HEK293 (cell line): ENCODE results near the gene PEAK3.
A peak's percentile ranks its signal among the peaks of the same experiment; 100 is the strongest.

Experiments used
- CTCF ChIA-PET: fragments of 350-600 bp; formaldehyde crosslinking; extraction: SDS; loops from one replicate; lab custom pipeline; 2021; ENCODE audit warnings: antibody characterized with exemption; lab: Yijun Ruan, JAX
- POLR2A ChIA-PET: fragments of 300-600 bp; formaldehyde crosslinking; extraction: SDS; loops from one replicate; lab custom pipeline; 2020; ENCODE audit warnings: antibody characterized with exemption, inconsistent platforms; lab: Yijun Ruan, JAX
- H3K27ac ChIP-seq: fragments of 200-500 bp; sonication (Bioruptor generic); 2 replicates; pipeline ENCODE4 v1.5.1; 2014; ENCODE audit warnings: low read depth, low read length, control low read depth, inconsistent platforms; ENCODE audit errors: extremely low read depth
- H3K36me3 ChIP-seq, 2 experiments: fragments of 200-500 bp in 1 of 2; sonication (Bioruptor generic) in 1 of 2; 1 replicate in 1 of 2; 2 replicates in 1 of 2; pipeline ENCODE4 v1.5.1; 2014 to 2017; ENCODE audit warnings: inconsistent platforms in 2 of 2, low read length in 2 of 2; ENCODE audit not compliant: control insufficient read depth in 2 of 2, insufficient read depth in 1 of 2
- H3K4me1 ChIP-seq: fragments of 200-500 bp; sonication (Bioruptor generic); 2 replicates; pipeline ENCODE4 v1.5.1; 2014; ENCODE audit warnings: mild to moderate bottlenecking, low read length, inconsistent platforms; ENCODE audit not compliant: control insufficient read depth, insufficient read depth
- H3K4me3 ChIP-seq: 2 replicates; pipeline ENCODE4 v1.5.1; 2011; ENCODE audit warnings: low read depth, mild to moderate bottlenecking, control low read depth, low read length, moderate library complexity
- H3K9me3 ChIP-seq: fragments of 200-500 bp; sonication (Bioruptor generic); 2 replicates; pipeline ENCODE4 v1.5.1; 2014; ENCODE audit warnings: low read depth, low read length, inconsistent platforms; ENCODE audit not compliant: control insufficient read depth, insufficient read depth
- FEZF1 ChIP-seq: fragments of 450-650 bp; formaldehyde crosslinking; IDR thresholded peaks from 2 replicates; pipeline ENCODE4 v1.5.1; 2016; ENCODE audit warnings: missing biosample characterization, missing genetic modification characterization
- GLI2 ChIP-seq: fragments of 450-650 bp; formaldehyde crosslinking; IDR thresholded peaks from 2 replicates; pipeline ENCODE4; 2017; ENCODE audit warnings: missing biosample characterization, missing genetic modification characterization, low read depth, borderline replicate concordance
- GLIS2 ChIP-seq: fragments of 450-650 bp; formaldehyde crosslinking; IDR thresholded peaks from 2 replicates; pipeline ENCODE4 v1.5.1; 2016; ENCODE audit warnings: missing biosample characterization, missing genetic modification characterization
- KLF8 ChIP-seq: fragments of 450-650 bp; formaldehyde crosslinking; IDR thresholded peaks from 2 replicates; pipeline ENCODE4 v1.5.1; 2016; ENCODE audit warnings: missing biosample characterization, missing genetic modification characterization
- MZF1 ChIP-seq: fragments of 450-650 bp; formaldehyde crosslinking; IDR thresholded peaks from 2 replicates; pipeline ENCODE4 v1.5.1; 2017; ENCODE audit warnings: missing biosample characterization, missing genetic modification characterization, borderline replicate concordance
- RBAK ChIP-seq: fragments of 450-650 bp; formaldehyde crosslinking; IDR thresholded peaks from 2 replicates; pipeline ENCODE4 v1.5.1; 2016; ENCODE audit warnings: missing biosample characterization, missing genetic modification characterization
- SALL2 ChIP-seq: fragments of 450-650 bp; formaldehyde crosslinking; IDR thresholded peaks from 2 replicates; pipeline ENCODE4 v1.5.0; 2017; ENCODE audit warnings: missing biosample characterization, mild to moderate bottlenecking, missing genetic modification characterization, borderline replicate concordance
- SP3 ChIP-seq: fragments of 450-650 bp; formaldehyde crosslinking; IDR thresholded peaks from 2 replicates; pipeline ENCODE4 v1.5.1; 2016; ENCODE audit warnings: missing biosample characterization, missing genetic modification characterization
- WT1 ChIP-seq: fragments of 450-650 bp; formaldehyde crosslinking; IDR thresholded peaks from 2 replicates; pipeline ENCODE4 v1.5.1; 2016; ENCODE audit warnings: missing biosample characterization, missing genetic modification characterization
- YY1 ChIP-seq: fragments of 450-650 bp; formaldehyde crosslinking; IDR thresholded peaks from 2 replicates; pipeline ENCODE4 v1.5.1; 2018; ENCODE audit warnings: missing biosample characterization, missing genetic modification characterization
- ZBTB20 ChIP-seq: fragments of 450-650 bp; formaldehyde crosslinking; IDR thresholded peaks from 2 replicates; pipeline ENCODE4 v1.5.1; 2016; ENCODE audit warnings: missing biosample characterization, missing genetic modification characterization
- ZBTB21 ChIP-seq: fragments of 450-650 bp; formaldehyde crosslinking; IDR thresholded peaks from 2 replicates; pipeline ENCODE4 v1.5.1; 2017; ENCODE audit warnings: missing biosample characterization, missing genetic modification characterization
- ZBTB8A ChIP-seq: fragments of 450-650 bp; formaldehyde crosslinking; IDR thresholded peaks from 2 replicates; pipeline ENCODE4 v1.5.1; 2016; ENCODE audit warnings: missing biosample characterization, missing genetic modification characterization
- ZFP3 ChIP-seq: fragments of 450-650 bp; formaldehyde crosslinking; IDR thresholded peaks from 2 replicates; pipeline ENCODE4 v1.5.1; 2016; ENCODE audit warnings: low read depth, missing biosample characterization, missing genetic modification characterization
- ZNF10 ChIP-seq: fragments of 450-650 bp; formaldehyde crosslinking; IDR thresholded peaks from 2 replicates; pipeline ENCODE4 v1.5.1; 2017; ENCODE audit warnings: missing biosample characterization, missing genetic modification characterization
- ZNF16 ChIP-seq: fragments of 450-650 bp; formaldehyde crosslinking; IDR thresholded peaks from 2 replicates; pipeline ENCODE4 v1.5.1; 2016; ENCODE audit warnings: low read depth, missing biosample characterization, missing genetic modification characterization
- ZNF211 ChIP-seq: fragments of 450-650 bp; formaldehyde crosslinking; IDR thresholded peaks from 2 replicates; pipeline ENCODE4 v1.5.1; 2016; ENCODE audit warnings: low read depth, missing biosample characterization, missing genetic modification characterization
- ZNF214 ChIP-seq: fragments of 450-650 bp; formaldehyde crosslinking; IDR thresholded peaks from 2 replicates; pipeline ENCODE4 v1.5.1; 2017; ENCODE audit warnings: missing biosample characterization, mild to moderate bottlenecking, missing genetic modification characterization, borderline replicate concordance
- ZNF24 ChIP-seq: fragments of 450-650 bp; formaldehyde crosslinking; IDR thresholded peaks from 2 replicates; pipeline ENCODE4 v1.5.1; 2016; ENCODE audit warnings: missing biosample characterization, missing genetic modification characterization
- ZNF394 ChIP-seq: fragments of 450-650 bp; formaldehyde crosslinking; IDR thresholded peaks from 2 replicates; pipeline ENCODE4 v1.5.1; 2016; ENCODE audit warnings: missing biosample characterization, missing genetic modification characterization, mild to moderate bottlenecking, moderate library complexity, borderline replicate concordance
- ZNF530 ChIP-seq: fragments of 450-650 bp; formaldehyde crosslinking; IDR thresholded peaks from 2 replicates; pipeline ENCODE4 v1.5.1; 2016; ENCODE audit warnings: low read depth, missing biosample characterization, missing genetic modification characterization
- ZNF558 ChIP-seq: fragments of 450-650 bp; formaldehyde crosslinking; IDR thresholded peaks from 2 replicates; pipeline ENCODE4 v1.5.1; 2016; ENCODE audit warnings: missing biosample characterization, missing genetic modification characterization
- ZNF561 ChIP-seq: fragments of 450-650 bp; IDR thresholded peaks from 2 replicates; pipeline ENCODE4 v1.5.1; 2018; ENCODE audit warnings: missing biosample characterization, missing genetic modification characterization, borderline replicate concordance
- ZNF571 ChIP-seq: fragments of 450-650 bp; formaldehyde crosslinking; IDR thresholded peaks from 2 replicates; pipeline ENCODE4 v1.5.0; 2017; ENCODE audit warnings: missing biosample characterization, missing genetic modification characterization
- ZNF626 ChIP-seq: fragments of 450-650 bp; sonication (Bioruptor Pico); formaldehyde crosslinking; IDR thresholded peaks from 2 replicates; pipeline ENCODE4 v1.5.1; 2018; ENCODE audit warnings: missing biosample characterization, missing genetic modification characterization, inconsistent platforms
- ZNF677 ChIP-seq: fragments of 450-650 bp; IDR thresholded peaks from 2 replicates; pipeline ENCODE4 v1.5.0; 2018; ENCODE audit warnings: missing biosample characterization, mild to moderate bottlenecking, missing genetic modification characterization, moderate library complexity
- ZSCAN23 ChIP-seq: fragments of 450-650 bp; formaldehyde crosslinking; IDR thresholded peaks from 2 replicates; pipeline ENCODE4 v1.5.1; 2016; ENCODE audit warnings: missing biosample characterization, missing genetic modification characterization
- ZSCAN30 ChIP-seq: fragments of 450-650 bp; IDR thresholded peaks from 2 replicates; pipeline ENCODE4 v1.5.1; 2018; ENCODE audit warnings: missing biosample characterization, mild to moderate bottlenecking, missing genetic modification characterization, moderate library complexity
- TF ChIP-seq, protein P1 (sequence below): fragments of 450-650 bp; formaldehyde crosslinking; conservative IDR thresholded peaks from 2 replicates; pipeline ENCODE4 v1.5.1; 2016; ENCODE audit warnings: low read depth, missing biosample characterization, missing genetic modification characterization
- TF ChIP-seq, protein P2 (sequence below): fragments of 450-650 bp; formaldehyde crosslinking; IDR thresholded peaks from 2 replicates; pipeline ENCODE4 v1.5.1; 2016; ENCODE audit warnings: missing biosample characterization, missing genetic modification characterization
- TF ChIP-seq, protein P3 (sequence below): IDR thresholded peaks from 2 replicates; pipeline ENCODE4 v1.6.1; 2011; ENCODE audit warnings: mild to moderate bottlenecking, low read depth, low read length, borderline replicate concordance

Gene PEAK3

DNA sequence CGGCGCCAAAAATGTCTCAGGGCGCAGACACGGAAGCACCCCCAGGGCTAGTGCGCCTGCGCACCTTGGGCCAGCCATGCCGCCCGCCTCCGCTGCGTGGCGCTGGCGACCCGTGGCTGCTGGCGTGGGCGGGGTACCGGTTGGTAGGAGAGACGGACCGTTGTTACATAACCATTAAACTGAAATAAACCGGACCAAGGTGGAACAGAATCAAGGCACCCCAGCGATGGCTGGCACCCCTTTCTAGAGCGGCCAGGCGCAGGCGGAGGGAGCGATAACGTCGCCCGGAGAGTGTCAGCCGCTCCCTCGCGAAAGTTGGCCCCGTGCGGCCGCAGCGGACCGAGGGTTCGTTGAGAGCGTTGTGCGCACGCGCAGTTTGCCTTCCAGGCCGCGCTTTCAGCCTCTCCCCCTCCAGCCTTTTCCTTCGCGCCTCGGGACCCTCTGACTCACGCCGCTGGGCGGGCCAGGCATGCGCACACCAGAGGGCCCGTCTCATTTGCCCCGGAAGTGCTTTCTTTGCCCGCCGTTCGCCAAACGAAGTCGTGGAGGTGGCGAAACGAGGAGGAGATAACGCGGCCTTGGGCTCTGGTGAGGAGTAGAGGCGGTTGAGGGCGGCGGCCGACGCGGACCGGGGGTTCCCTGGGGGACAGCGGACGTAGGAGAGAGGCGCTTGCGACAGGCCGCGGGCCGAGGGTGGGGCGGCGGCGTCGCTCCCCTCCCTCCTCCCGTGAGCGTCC, 45.5 kb downstream of the PEAK3 start, which contains the start of the genes PLEKHJ1 and SF3A2 (continued):
- TF ChIP-seq ZNF571 (no peak), ZNF214 (tag by site-specific recombination) (no peak), FEZF1 (no peak), ZBTB21 (tag by site-specific recombination) (no peak), ZNF530 (tag by site-specific recombination) (no peak), ZNF677 (tag by site-specific recombination) (no peak), ZNF394 (tag by site-specific recombination) (peak; percentile 56)
- TF ChIP-seq, all 188 proteins: peak for 62

GRCh38 chr19:2236064-2236313, 46.0 kb downstream of the PEAK3 start:
- peaks cover 4% of the 10 kb centered on the region; the same call in 1 of the 2 replicates for H3K4me1 ChIP-seq
- no peaks in the 10 kb centered on the region for H3K9me3 ChIP-seq
- ChIA-PET CTCF (interaction anchor here (0.5 to 1.7 kb wide), 16 partner anchors 9 to 1961 kb away, joined by 3 to 7 read pairs (median 4); no protein-coding TSS in a partner anchor), POLR2A (interaction anchor here (0.6 to 1.6 kb wide), 5 partner anchors 14 to 240 kb away, joined by 3 to 7 read pairs (median 4); partner anchors contain the start of genes AMH, GADD45B and TIMM13)
- peaks cover 4 to 46% of the 10 kb centered on the region in 2 experiments; a peak in 2 of 3 replicates for H3K36me3 ChIP-seq
- H3K4me3 ChIP-seq, result peak overlapping the region; percentile 84
- H3K27ac ChIP-seq, result peak overlapping the region; percentile 95; the same call in 1 of the 2 replicates
- TF ChIP-seq ZFP3 (tag by site-specific recombination) (no peak), SALL2 (no peak), ZNF10 (tag by site-specific recombination) (0 out of 2 replicates have a peak, but pooled peaks have one; percentile 22), WT1 (no peak), ZBTB8A (no peak), ZBTB20 (peak; percentile 80; the same call in 1 of the 2 replicates), GLIS2 (tag by site-specific recombination) (0 out of 2 replicates have a peak, but pooled peaks have one; percentile 34), MZF1 (tag by site-specific recombination) (no peak), ZSCAN30 (tag by site-specific recombination) (peak; percentile 86; the same call in 1 of the 2 replicates), ZSCAN23 (no peak), RBAK (tag by site-specific recombination) (no peak), KLF8 (tag by site-specific recombination) (peak; percentile 61), ZNF211 (tag by site-specific recombination) (no peak), GLI2 (tag by site-specific recombination) (no peak), ZNF626 (tag by site-specific recombination) (no peak), ZNF677 (tag by site-specific recombination) (no peak), SP3 (tag by site-specific recombination) (no peak), ZNF561 (tag by site-specific recombination) (peak; percentile 59; the same call in 1 of the 2 replicates), YY1 (tag by site-specific recombination) (0 out of 2 replicates have a peak, but pooled peaks have one; percentile 37), ZNF16 (no peak), ZNF24 (tag by site-specific recombination) (no peak), ZNF558 (tag by site-specific recombination) (no peak)
- TF ChIP-seq, protein P1, sequence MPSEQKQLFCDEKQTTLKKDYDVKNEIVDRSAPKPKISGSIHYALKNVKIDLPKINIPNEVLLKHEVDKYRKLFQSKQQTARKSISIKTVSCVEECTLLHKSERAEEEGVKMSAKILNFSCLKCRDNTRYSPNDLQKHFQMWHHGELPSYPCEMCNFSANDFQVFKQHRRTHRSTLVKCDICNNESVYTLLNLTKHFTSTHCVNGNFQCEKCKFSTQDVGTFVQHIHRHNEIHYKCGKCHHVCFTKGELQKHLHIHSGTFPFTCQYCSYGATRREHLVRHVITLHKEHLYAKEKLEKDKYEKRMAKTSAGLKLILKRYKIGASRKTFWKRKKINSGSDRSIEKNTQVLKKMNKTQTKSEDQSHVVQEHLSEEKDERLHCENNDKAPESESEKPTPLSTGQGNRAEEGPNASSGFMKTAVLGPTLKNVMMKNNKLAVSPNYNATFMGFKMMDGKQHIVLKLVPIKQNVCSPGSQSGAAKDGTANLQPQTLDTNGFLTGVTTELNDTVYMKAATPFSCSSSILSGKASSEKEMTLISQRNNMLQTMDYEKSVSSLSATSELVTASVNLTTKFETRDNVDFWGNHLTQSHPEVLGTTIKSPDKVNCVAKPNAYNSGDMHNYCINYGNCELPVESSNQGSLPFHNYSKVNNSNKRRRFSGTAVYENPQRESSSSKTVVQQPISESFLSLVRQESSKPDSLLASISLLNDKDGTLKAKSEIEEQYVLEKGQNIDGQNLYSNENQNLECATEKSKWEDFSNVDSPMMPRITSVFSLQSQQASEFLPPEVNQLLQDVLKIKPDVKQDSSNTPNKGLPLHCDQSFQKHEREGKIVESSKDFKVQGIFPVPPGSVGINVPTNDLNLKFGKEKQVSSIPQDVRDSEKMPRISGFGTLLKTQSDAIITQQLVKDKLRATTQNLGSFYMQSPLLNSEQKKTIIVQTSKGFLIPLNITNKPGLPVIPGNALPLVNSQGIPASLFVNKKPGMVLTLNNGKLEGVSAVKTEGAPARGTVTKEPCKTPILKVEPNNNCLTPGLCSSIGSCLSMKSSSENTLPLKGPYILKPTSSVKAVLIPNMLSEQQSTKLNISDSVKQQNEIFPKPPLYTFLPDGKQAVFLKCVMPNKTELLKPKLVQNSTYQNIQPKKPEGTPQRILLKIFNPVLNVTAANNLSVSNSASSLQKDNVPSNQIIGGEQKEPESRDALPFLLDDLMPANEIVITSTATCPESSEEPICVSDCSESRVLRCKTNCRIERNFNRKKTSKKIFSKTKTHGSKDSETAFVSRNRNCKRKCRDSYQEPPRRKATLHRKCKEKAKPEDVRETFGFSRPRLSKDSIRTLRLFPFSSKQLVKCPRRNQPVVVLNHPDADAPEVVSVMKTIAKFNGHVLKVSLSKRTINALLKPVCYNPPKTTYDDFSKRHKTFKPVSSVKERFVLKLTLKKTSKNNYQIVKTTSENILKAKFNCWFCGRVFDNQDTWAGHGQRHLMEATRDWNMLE (tag by site-specific recombination), result no peak
- TF ChIP-seq, protein P2, sequence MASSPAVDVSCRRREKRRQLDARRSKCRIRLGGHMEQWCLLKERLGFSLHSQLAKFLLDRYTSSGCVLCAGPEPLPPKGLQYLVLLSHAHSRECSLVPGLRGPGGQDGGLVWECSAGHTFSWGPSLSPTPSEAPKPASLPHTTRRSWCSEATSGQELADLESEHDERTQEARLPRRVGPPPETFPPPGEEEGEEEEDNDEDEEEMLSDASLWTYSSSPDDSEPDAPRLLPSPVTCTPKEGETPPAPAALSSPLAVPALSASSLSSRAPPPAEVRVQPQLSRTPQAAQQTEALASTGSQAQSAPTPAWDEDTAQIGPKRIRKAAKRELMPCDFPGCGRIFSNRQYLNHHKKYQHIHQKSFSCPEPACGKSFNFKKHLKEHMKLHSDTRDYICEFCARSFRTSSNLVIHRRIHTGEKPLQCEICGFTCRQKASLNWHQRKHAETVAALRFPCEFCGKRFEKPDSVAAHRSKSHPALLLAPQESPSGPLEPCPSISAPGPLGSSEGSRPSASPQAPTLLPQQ (tag by site-specific recombination), result no peak
- TF ChIP-seq, protein P3, sequence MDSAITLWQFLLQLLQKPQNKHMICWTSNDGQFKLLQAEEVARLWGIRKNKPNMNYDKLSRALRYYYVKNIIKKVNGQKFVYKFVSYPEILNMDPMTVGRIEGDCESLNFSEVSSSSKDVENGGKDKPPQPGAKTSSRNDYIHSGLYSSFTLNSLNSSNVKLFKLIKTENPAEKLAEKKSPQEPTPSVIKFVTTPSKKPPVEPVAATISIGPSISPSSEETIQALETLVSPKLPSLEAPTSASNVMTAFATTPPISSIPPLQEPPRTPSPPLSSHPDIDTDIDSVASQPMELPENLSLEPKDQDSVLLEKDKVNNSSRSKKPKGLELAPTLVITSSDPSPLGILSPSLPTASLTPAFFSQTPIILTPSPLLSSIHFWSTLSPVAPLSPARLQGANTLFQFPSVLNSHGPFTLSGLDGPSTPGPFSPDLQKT, result no peak
